GM12892 (cell line): ENCODE results near the gene CNPY1.

Source experiments
- DNase-seq: peaks from one replicate; pipeline ENCODE4 v3.0.0; 2011; ENCODE audit not compliant: insufficient read length
- FAIRE-seq: peaks from 2 replicates; lab custom pipeline; 2011; peaks lifted over from hg19 to GRCh38; lab: Jason Lieb, UNC
- POLR2A ChIP-seq: IDR thresholded peaks from 2 replicates; pipeline ENCODE4 v1.6.1; 2011; ENCODE audit warnings: low read depth, low read length, control low read depth
- POLR2AphosphoS5 ChIP-seq: IDR thresholded peaks from 2 replicates; pipeline ENCODE4 v1.6.1; 2011; ENCODE audit warnings: low read depth, low read length, control low read depth
- TAF1 ChIP-seq: IDR thresholded peaks from 2 replicates; pipeline ENCODE4 v1.6.1; 2011; ENCODE audit warnings: low read depth, mild to moderate bottlenecking, control low read depth, low read length, borderline replicate concordance

The CNPY1 gene

GRCh38 chr7:155464948-155465739 is 81.2 kb downstream of the CNPY1 start:
- no peak for FAIRE-seq
- no peak for TF ChIP-seq POLR2AphosphoS5
- DNase-seq, result no peak

- TF ChIP-seq TAF1 (no peak), POLR2A (no peak), POLR2AphosphoS5 (no peak)
- no peak for DNase-seq
- FAIRE-seq, result no peak
Measured at GRCh38 chr7:155464183-155464582, 82.2 kb downstream of the CNPY1 start.

GRCh38 chr7:155463114-155463811 is 83.1 kb downstream of the CNPY1 start:
- no peak for DNase-seq
- TF ChIP-seq POLR2A, result no peak
- no peak for TF ChIP-seq TAF1
- no peak for TF ChIP-seq POLR2AphosphoS5
- no peak for FAIRE-seq

- no peak for FAIRE-seq
- no peak for DNase-seq
- no peak for TF ChIP-seq POLR2AphosphoS5
- no peak for TF ChIP-seq POLR2A
- no peak for TF ChIP-seq TAF1
Measured at GRCh38 chr7:155462163-155462735, 84.1 kb downstream of the CNPY1 start.

- TF ChIP-seq POLR2A (no peak), POLR2AphosphoS5 (no peak), TAF1 (no peak)
- DNase-seq (no peak), FAIRE-seq (no peak)
Measured at GRCh38 chr7:155461631-155462030, 84.7 kb downstream of the CNPY1 start.

GRCh38 chr7:155460926-155461613 is 85.3 kb downstream of the CNPY1 start:
- FAIRE-seq (no peak), DNase-seq (no peak)
- TF ChIP-seq TAF1, result no peak
- no peak for TF ChIP-seq POLR2A
- no peak for TF ChIP-seq POLR2AphosphoS5

- no peak for FAIRE-seq
- TF ChIP-seq TAF1 (no peak), POLR2A (no peak), POLR2AphosphoS5 (no peak)
- no peak for DNase-seq
Measured at GRCh38 chr7:155459700-155460461, 86.5 kb downstream of the CNPY1 start.

- FAIRE-seq (no peak), DNase-seq (no peak)
- TF ChIP-seq POLR2AphosphoS5, result no peak
- TF ChIP-seq POLR2A, result no peak
Measured at GRCh38 chr7:155458878-155459699, 87.3 kb downstream of the CNPY1 start.

GRCh38 chr7:155458111-155458877 is 88.1 kb downstream of the CNPY1 start, which contains the start of gene EN2:
EN2 (plus strand) TSS chr7:155458129; CDS start chr7:155458378, 249 bp downstream.
- DNase-seq (no peak), FAIRE-seq (no peak)
- no peak for TF ChIP-seq TAF1
- no peak for TF ChIP-seq POLR2AphosphoS5
